Stimulated activated CD4-positive, alpha-beta T cell treated with anti-CD3 and anti-CD28 coated beads, Interleukin-15, amount 100 ng/mL, for 24 hours (primary cell): ENCODE measurements around the gene SH3RF1.

ENCODE experiments used
- DNase-seq: peaks from one replicate; pipeline ENCODE4 v3.0.0-alpha.2; 2020

Gene SH3RF1

DNA sequence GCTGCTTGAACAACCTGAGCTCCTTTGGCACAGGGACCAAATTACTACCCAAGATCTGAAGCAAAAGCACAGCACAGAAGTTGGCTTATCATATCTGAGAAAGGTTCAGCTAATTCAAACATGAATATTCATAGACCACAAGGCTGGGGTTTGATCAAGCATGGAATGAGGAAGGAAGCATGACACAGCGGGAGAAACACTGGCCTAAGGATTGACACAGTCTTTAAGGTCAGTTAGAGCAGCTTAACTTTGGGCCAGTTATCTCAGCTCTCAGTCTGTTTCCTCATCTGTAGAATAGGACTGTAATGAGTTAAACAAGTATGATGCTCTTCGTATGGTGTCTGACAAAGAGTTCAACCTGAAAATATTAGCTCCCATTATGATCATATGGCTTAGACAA is 172.2 kb downstream of the SH3RF1 start:
- no peak for DNase-seq

DNA sequence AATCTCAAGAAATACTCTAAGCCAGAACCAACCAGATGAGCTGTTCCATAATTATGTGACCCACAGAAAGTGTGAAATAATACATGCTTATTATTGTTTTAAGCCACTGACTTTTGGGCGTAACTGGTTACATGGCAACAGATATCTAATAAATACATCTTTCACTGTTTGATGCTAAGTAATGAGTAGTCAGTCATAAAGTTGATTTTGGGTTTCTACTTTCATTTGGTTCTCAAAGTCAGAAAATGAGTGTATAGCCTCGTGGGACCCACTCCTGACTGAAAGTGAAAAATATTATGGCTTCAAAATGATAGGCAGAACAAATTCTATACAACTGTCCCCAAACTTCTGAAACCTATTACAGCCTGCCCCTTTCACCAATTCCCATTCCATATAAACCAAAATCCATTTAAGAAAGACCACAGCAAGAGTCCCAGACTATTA is 172.7 kb downstream of the SH3RF1 start:
- DNase-seq, result no peak

DNA sequence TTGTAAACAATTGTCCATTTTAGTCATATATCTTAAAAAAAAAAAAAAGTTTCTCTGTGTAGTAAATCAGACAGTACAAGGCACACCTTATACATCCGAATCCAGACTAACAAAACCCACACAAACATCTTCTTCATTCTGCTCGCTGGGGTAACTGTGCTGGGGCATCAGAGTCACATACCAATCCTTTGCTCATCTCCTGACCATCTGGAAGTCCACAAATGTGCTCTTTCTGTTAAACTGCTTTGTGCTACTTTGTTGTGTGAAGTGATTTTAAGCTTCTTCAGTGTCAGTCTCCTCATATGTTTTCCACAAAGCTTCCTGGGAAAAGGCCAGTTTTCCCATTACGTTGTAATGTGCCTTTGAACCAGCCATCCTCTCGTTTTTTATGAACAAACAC is 174.5 kb downstream of the SH3RF1 start:
- no peak for DNase-seq

DNA sequence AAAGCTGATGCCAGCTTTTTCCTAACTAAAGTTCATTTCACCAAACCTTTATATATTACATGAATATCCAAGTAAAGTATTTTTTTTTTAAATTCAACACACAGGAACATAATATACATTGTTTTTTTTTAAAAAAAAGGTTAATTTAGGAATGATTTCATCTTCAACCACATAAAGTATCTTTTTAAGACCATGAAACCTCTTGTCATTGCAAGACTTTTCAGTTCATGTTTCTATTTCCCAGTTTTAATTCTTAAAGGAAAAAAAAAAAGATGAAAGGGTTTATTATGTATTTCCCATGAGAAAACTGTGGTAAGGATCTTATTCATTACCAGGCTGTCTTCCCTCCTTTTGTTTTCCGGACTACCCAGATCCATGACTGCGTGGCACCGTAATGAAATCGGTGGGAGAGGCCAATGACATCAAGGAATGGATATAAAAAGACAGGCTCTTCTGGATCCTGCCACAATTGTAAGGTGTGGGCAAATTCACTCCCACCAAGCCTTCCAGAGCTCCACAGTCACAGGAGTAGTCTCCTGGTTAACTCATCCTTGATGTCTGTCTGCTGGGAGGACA is 176.0 kb downstream of the SH3RF1 start:
- no peak for DNase-seq

DNA sequence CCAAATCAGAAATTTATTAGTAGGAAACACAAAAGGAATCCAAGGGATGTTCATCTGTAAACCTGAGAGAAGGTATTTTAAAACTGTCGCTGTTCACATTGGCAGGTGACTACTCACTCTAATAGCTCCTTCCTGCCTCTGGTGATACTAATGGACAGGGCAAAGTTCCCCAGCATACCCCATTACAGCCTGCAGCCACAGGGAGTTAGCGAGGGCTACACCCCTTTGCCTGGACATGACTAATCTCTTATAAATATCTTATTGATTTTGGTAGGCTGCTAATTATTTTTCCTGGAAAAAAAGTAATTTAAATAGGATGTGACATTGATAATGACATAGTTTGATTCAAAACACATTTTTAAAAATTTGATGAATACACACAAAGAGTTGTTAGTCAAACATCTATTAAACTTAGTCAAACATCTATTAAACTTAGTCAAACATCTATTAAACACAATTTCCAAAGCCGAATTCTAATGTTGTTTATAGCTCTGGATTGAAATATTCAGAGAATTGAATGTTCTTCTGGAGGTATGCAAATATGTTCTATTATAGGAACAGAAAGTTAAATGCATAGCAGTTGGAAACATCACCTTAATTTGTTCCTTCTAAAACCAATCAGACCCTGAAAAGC is 177.8 kb downstream of the SH3RF1 start:
- DNase-seq, result no peak

DNA sequence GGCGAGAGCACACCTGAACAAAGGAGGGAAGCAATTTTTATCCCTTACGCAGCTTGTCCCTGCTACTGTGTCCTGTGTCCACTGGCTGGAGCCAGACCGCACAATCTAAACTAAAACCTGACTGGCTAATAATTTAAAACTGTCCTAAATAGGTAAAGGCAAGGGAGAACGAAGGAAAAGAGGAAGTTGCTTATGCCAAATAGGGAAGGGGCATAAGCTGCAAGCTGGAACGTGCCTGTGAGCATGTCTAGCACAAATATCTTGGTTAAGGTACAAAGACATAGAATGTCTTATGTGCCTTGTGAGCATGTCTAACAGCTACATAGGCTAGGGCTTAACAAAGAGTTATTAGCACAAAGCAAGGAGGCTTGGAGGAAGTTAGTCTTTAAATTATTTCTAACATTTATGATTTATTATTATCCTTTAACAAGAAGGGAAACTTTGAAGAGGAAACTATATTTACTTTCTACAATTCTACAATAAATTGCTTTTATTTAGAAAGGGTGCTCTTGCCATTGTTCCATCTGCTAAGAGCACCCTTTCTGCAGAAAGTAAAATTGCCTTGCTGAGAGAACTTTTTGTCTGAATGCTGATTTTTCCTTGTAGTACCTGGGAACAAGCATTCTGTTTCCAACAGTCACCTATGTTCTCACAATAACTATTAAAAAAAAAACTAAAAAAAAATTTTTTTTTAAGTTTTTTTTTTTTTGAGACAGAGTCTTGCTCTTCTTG is 180.1 kb downstream of the SH3RF1 start:
- DNase-seq, result no peak

DNA sequence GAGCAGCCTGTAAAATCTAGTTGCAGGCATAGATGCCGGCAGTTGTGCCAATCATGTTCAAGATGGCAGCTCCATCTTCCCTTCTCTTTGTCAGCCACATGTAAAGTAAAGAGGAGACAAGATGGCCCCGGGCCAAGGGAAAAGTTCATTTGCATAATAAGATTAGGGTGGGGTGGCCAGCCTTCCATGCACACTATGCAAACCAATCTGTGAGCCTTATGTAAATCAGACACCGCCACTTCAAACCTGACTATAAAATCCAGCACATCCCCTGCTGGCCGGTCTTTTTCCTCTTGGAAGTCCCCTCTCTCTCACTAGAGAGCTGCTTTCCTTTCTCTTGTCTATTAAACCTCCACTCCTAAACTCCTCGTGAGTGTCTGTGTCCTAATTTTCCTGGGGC is 181.8 kb downstream of the SH3RF1 start:
- no peak for DNase-seq

DNA sequence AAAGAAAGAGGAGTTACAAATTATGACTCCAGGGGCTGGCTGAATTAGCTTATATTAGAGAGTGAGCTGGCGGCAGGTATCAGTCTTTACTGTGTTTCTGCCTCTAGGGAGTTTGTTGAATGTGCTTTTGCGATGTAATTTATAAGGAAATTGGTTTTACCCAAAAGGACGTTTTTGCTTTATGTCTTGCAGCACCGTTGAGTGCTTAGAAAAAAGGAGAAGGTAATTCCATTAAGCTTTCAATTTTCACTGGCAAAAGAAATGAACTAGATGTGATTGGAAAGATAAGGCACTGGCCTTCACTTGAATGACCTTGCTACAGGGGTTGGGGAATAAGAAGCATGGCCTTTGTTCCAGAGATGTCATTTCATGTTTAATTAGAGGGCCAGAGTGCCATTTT is 185.8 kb downstream of the SH3RF1 start:
- no peak for DNase-seq

DNA sequence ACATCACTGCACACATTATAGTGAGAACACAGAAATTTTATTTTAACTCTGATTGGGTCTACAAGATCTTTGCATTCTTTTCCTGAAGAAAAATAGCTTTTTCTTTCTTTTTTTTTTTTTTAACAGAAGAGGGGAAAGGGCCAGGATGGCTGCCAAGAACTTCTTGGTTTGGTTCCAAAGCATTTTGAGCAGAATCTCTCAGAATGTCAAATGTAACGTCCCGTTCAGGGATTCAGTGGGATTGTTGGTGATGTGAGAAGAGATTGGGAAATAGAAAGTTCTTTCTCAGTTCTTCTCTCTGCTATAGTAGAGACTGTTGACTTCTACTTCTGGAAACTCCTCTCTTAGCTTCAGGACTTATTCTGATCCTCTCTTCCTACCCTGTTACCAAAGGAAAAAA is 189.8 kb downstream of the SH3RF1 start:
- no peak for DNase-seq

DNA sequence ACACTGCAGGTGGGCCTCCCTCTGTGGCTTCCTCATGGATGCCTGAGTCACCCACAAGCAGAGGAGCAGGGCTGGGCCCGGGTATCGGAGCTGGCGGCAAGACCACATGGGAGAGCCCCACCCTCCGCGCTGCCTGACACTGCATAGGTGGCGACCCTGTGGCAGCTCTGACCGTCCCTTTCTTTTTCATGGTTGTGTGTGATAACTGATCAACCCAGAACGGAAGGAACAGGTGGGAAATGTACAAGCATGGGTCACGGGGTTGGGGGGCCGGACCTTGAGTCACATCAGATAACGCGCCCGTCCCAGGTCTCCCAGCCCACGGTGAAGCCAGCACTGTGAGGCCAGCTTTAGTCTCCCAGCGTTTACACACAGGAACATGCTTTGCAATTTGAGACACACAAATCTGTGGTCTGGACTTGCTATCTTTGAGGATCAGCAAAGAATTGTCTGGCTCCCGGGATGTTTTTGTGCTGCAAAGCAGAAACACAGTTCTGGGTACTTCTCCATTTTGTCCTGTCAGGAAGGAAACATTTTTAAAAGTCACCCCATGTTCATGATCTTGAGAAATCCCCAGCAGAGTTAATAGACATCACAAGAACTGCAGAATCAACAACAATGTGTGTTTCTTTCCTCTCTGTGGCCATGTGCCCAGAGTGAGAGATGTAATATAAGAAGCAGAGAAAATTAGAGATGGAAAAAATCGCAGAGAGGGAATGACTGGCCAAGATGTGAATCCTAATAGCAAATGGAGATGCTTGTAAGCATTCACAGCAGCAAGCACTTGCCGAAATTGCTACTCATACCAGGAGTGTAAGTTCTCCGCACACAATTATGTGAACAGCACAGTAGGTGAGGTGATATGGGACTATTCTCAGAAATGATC is 190.6 kb downstream of the SH3RF1 start:
- peak; percentile 36 for DNase-seq

DNA sequence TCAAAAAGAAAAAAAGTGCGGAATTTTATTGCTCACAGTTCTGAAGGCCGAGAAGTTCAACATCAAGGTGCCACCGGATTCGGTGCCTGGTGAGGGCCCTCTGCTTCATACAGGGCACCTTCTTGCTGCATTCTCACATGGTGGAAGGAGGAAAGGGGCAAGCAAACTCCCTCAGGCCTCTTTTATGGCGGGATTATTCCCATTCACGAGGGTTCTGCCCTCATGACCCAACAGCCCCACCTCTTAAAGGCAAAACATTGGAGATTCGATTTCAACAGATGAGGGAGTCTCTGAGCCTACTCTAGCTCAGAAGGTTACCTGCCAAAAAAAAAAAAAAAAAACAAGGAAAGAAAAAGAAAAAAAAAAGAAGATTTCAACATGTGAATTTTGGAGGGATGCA is 196.6 kb downstream of the SH3RF1 start:
- no peak for DNase-seq

DNA sequence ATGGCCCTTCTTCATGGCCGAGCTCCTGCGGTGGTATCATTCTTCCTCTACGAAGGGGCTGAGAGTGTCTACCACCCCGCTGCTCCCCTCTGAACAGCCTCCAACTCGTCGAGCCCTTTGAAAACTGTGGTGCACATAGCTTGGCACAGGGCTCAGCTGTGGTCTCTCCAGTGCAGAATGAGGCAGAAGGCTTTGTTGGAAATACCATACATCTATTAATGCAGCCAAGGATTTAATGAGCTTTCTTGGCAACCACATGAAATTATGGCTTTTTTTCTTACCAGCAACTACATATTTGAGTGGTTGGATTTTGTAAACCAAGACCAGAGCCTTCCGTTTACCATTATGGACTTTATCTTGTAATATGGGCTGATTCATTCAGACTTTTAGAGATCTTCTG is 199.0 kb downstream of the SH3RF1 start:
- no peak for DNase-seq

DNA sequence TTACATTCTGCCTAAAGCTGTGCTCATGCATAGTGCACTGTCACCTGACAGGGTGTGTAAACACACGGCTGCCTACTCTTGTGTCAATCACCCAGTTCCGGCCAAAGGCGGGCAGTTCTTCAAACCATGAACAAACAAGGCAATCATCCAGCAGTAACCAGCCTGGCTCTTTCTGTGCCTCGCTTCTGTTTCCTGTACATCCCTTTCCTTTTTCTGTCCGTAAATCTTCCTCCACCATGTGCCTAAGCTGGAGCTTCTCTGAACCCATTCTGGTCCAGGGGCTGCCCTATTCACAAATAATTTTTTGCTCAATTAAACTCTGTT is 199.9 kb downstream of the SH3RF1 start:
- no peak for DNase-seq

DNA sequence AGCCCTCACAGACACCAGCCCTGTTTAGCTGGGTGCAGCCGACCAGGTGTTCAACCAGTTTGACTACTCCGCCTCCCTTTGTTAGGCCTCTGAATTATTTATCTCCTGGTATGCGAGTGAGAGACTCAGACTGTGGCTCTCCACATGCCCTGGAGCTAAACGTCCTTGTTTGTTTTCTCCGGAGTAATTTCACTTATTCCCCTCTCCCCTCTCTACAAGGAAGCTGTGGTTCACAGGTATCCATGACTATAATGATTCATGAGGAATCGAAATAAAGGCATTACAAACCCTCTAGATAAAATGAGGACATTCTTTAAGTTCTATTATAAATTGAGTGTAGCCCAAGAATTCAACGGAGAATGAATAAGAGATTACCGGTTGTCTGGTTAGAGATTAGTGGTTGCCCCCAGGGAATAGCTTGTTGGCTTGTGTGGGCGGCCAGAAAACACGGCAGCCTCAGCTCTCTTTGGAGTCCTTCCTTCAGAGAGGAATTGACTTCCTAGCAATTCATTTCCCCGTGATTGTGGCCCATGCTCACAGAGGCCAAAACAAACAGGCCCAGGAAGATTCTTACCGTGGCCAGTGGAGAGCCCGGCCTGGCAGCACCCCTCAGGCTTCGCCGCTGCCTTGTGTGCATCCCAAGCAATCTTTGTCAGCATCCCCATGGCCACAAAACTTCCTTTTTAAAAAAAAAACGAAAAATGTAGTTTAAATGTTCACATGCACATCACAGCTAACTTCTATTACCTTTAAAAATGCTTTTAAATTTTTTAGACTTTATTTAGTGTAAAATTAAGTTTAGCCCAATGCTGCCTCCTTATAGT is 200.5 kb downstream of the SH3RF1 start:
- DNase-seq, result no peak

DNA sequence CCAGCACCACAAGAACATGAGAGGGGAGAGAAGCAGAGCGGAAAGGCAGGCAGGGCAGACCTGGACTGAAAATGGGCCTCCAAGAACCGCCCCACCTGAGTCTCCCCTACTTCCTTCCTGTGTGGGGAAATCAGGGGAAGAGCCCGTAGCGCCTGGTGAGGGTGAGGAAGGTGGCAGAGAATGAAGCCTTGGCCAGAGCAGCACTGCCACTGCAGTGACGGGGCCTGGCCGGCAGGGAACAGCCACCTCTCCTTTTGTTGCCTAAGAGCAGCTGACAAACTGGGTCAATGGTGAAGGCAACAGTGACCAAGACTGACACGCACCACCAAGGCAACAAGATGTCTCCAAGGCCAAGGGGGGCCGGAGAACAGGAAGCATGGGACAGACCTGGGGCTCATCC is 202.3 kb downstream of the SH3RF1 start:
- DNase-seq, result no peak

DNA sequence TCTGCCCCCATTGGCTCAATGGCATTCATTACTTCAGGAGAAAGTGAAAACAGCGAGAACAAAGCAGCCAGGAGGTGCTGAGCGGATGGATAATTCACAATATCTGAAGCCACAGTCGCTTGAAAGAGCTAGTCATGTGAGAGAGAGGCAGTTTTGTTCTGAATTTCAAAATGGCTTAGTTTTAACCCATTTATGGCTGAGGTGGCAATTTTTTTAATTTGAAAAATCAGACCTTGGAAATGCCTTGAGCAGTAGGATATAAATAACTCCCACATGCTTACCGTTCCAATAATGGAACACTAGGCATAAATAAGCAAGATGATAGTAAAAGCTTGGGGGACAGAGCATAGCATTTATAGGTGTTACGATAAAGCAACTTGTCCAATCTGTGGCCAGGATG is 203.8 kb downstream of the SH3RF1 start:
- DNase-seq, result no peak

DNA sequence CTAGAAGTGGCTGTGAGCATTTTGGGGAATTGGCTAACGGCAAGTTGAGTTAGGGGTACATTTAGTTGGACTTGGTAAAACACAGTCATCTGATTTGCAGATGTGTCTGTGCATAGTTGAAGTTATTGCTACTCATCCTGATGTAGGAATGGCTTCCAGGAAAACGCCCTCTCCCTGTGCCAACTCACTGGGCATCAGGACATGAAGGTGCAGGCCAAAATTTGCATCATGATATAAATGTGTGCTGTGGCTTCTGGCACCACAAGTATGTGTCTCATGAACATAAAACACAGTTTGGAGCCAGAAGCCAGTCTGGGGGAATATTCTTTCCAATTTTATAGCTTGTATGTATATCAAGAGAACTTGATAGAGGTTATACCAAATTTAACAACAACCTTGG is 206.5 kb downstream of the SH3RF1 start:
- DNase-seq, result no peak

DNA sequence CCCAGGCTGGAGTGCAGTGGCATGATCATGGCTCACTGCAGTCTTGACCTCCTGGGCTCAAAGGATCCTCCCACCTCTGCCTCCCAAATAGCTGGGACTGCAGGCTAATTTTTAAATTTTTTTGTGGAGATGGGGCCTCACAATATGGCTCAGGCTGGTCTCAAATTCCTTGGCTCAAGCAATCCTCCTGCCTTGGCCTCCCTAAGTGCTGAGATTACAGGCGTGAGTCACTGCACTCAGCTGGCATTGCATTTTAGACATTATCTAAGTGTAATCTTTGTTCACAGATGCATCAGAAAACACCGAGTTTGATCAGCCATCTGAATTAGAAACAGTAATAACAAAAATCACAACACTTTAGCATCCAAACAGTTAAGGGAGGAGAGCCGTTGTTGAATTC is 207.3 kb downstream of the SH3RF1 start:
- no peak for DNase-seq

DNA sequence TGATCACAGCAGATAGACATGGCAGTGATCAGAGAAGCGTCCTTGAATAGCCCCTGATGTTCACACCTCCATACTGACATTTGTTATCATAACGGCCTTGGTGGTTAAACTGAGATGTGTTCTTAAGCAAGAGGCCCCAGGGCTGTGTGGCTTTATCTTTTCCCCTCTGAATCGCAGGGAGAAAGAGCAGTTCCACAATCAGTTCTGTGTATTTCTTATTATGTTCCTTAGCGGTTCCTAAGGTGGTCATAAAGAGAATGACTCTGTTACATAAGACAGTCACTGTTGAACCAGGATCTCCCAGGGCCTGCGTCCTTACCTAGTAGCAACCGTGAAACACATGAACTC is 207.9 kb downstream of the SH3RF1 start:
- DNase-seq, result no peak

DNA sequence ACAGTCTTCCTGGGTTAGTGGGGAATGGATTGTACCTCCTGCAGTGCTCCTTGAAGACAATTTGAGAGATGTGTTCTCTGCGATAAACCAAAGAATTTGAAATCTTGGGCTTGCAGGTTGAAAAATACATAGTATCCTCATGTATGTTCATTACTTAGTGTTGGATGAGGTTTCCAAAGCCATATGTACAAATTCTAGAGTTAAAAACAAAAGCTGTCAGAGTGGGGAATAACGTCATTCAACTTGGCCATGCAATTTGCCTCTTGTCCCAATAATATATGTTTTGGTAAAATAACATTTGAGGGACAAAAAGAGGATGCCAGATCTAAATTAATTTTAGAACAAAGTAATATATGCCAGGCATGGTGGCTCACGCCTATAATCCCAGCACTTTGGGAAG is 209.4 kb downstream of the SH3RF1 start:
- DNase-seq, result no peak

DNA sequence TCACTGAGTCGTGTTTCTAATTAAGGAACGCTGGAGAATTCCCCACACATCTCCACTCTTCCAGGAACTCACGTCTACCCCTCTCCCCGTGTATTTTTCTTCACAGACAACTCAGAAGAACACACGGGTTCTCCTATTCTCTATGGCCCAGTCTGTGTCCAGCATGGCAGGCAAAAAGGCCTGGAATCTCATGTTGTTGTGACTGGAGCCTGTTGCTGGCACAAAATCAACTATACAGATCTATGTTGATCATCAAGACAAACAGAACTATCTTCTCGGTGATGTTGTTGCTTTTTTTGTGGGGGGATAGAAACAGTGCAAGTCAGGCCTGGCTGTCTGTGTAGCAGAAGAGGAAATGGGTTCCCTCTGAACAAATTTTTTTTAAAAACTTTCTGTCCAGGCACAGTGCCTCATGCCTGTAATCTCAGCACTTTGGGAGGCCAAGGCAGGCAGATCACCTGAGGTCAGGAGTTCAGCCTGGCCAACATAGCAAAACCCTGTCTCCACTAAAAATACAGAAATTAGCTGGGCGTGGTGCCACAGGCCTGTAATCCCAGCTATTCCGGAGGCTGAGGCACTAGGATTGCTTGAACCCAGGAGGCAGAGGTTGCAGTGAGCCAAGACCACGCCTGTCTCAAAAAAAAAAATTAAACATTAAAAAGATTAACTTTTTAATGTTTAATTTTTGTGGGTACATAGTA is 210.2 kb downstream of the SH3RF1 start:
- DNase-seq, result no peak
